Neuronal stem cell (in vitro differentiated cells): ENCODE results near the gene GADD45G.

Source experiments
- DNase-seq: peaks from one replicate; pipeline ENCODE4 v3.0.0-alpha.2; 2013; ENCODE audit warnings: low spot score
- H2AFZ ChIP-seq: one replicate; pipeline ENCODE4 v1.6.1; 2013; ENCODE audit warnings: mild to moderate bottlenecking, low read length, inconsistent platforms
- H2AK5ac ChIP-seq: 2 replicates; pipeline ENCODE4 v1.6.1; 2013; ENCODE audit warnings: low read depth, mild to moderate bottlenecking, inconsistent platforms, low read length, moderate library complexity, mixed read lengths
- H2BK120ac ChIP-seq: 2 replicates; pipeline ENCODE4 v1.6.1; 2013; ENCODE audit warnings: low read depth, mild to moderate bottlenecking, inconsistent platforms, low read length, moderate library complexity, mixed read lengths
- H2BK12ac ChIP-seq: one replicate; pipeline ENCODE4 v1.6.1; 2013; ENCODE audit warnings: low read length, inconsistent platforms
- H2BK15ac ChIP-seq: 2 replicates; pipeline ENCODE4 v1.6.1; 2013; ENCODE audit warnings: mild to moderate bottlenecking, low read length, inconsistent platforms, mixed read lengths
- H2BK5ac ChIP-seq: one replicate; pipeline ENCODE4 v1.6.1; 2013; ENCODE audit warnings: inconsistent platforms, mild to moderate bottlenecking, low read length, moderate library complexity
- H3K14ac ChIP-seq: one replicate; pipeline ENCODE4 v1.6.1; 2013; ENCODE audit warnings: low read length, inconsistent platforms
- H3K18ac ChIP-seq: 2 replicates; pipeline ENCODE4 v1.6.1; 2013; ENCODE audit warnings: low read length, inconsistent platforms
- H3K23ac ChIP-seq: 2 replicates; pipeline ENCODE4 v1.6.1; 2013; ENCODE audit warnings: low read depth, mild to moderate bottlenecking, mixed read lengths, low read length, inconsistent platforms; ENCODE audit not compliant: poor library complexity
- H3K27ac ChIP-seq: replicated peaks from 3 replicates; pipeline ENCODE4 v1.5.1; 2013; ENCODE audit warnings: low read length, inconsistent platforms
- H3K27me3 ChIP-seq, 3 experiments: 2 replicates each; pipeline ENCODE4 v1.6.1; 2013; ENCODE audit warnings: low read length in 3 of 3, mild to moderate bottlenecking in 2 of 3, inconsistent platforms in 1 of 3, low read depth in 1 of 3, mixed read lengths in 1 of 3, moderate library complexity in 1 of 3; ENCODE audit not compliant: control insufficient read depth in 3 of 3, insufficient read depth in 3 of 3
- H3K36me3 ChIP-seq, 2 donors: replicated peaks in 1 of 2; 2 replicates each; pipeline ENCODE4 v1.6.1; 2013; ENCODE audit warnings: low read length in 2 of 2; ENCODE audit not compliant: control insufficient read depth in 2 of 2, insufficient read depth in 2 of 2
- H3K4ac ChIP-seq: 2 replicates; pipeline ENCODE4 v1.6.1; 2013; ENCODE audit warnings: inconsistent platforms, mild to moderate bottlenecking, low read length, moderate library complexity
- H3K4me1 ChIP-seq, 2 donors: 1 replicate in 1 of 2; 2 replicates in 1 of 2; pipeline ENCODE4 v1.6.1; 2013; ENCODE audit warnings: low read length in 2 of 2, low read depth in 1 of 2; ENCODE audit not compliant: control insufficient read depth in 2 of 2, insufficient read depth in 1 of 2
- H3K4me2 ChIP-seq: one replicate; pipeline ENCODE4 v1.6.1; 2013; ENCODE audit warnings: mild to moderate bottlenecking, low read length, inconsistent platforms; ENCODE audit not compliant: insufficient read depth, poor library complexity, severe bottlenecking
- H3K4me3 ChIP-seq, 2 donors: 2 replicates each; pipeline ENCODE4 v1.5.1; 2013; ENCODE audit warnings: low read length in 2 of 2, mild to moderate bottlenecking in 2 of 2, inconsistent platforms in 1 of 2, moderate library complexity in 1 of 2
- H3K79me1 ChIP-seq: one replicate; pipeline ENCODE4 v1.6.1; 2013; ENCODE audit warnings: low read depth, mild to moderate bottlenecking, inconsistent platforms, low read length, moderate library complexity
- H3K9ac ChIP-seq: one replicate; pipeline ENCODE4 v1.6.1; 2013; ENCODE audit warnings: mild to moderate bottlenecking, low read depth, low read length, inconsistent platforms; ENCODE audit not compliant: poor library complexity
- H3K9me3 ChIP-seq, 2 donors: replicated peaks in 1 of 2; 2 replicates each; pipeline versions ENCODE3 to v1.6.1; 2013; ENCODE audit warnings: low read length in 2 of 2, mild to moderate bottlenecking in 2 of 2, inconsistent platforms in 1 of 2, low read depth in 1 of 2, mixed read lengths in 1 of 2, moderate library complexity in 1 of 2; ENCODE audit not compliant: control insufficient read depth in 2 of 2, insufficient read depth in 1 of 2
- H4K8ac ChIP-seq: one replicate; pipeline ENCODE4 v1.6.1; 2013; ENCODE audit warnings: low read depth, mild to moderate bottlenecking, inconsistent platforms, low read length, moderate library complexity
- H4K91ac ChIP-seq: one replicate; pipeline ENCODE4 v1.6.1; 2013; ENCODE audit warnings: low read length, low read depth, mild to moderate bottlenecking, inconsistent platforms; ENCODE audit not compliant: poor library complexity
- WGBS, 2 donors: extraction: QIAGEN DNeasy Blood & Tissue Kit; methylation state at CpG; one replicate each; pipeline ENCODE4 v1.1.7; 2013; ENCODE audit warnings: missing lambda C conversion rate in 2 of 2, mixed read lengths in 1 of 2; ENCODE audit not compliant: insufficient read length in 2 of 2, insufficient replicate concordance in 1 of 2; ENCODE audit errors: extremely low coverage in 2 of 2; 5-methylcytosine and 5-hydroxymethylcytosine counted together

GADD45G gene

GRCh38 chr9:89641980-89642379, 37.2 kb downstream of the GADD45G start:
- Histone ChIP-seq H3K79me1 (no peaks in the 10 kb centered on the region), H2BK15ac (no peak overlapping the region), H3K14ac (no peak overlapping the region), H4K91ac (no peak overlapping the region), H3K18ac (no peak overlapping the region), H3K4ac (no peak overlapping the region), H2AK5ac (no peak overlapping the region), H2BK12ac (no peak overlapping the region), H3K27ac (no peak overlapping the region), H3K9me3 (no peaks in the 10 kb centered on the region), H4K8ac (no peak overlapping the region), H3K4me3 (no peak overlapping the region), H3K36me3 (no peaks in the 10 kb centered on the region), H2BK120ac (no peak overlapping the region), H3K9ac (no peak overlapping the region), H2AFZ (no peak overlapping the region), H2BK5ac (no peak overlapping the region), H3K27me3 (peaks cover 0 to 44% (median 0%) of the 10 kb centered on the region in 3 experiments), H3K23ac (no peak overlapping the region), H3K4me2 (no peak overlapping the region), H3K4me1 (peaks cover 0 to 10% of the 10 kb centered on the region in 2 donors)
- no CpG with 5 or more reads among the region's 4 CpGs for WGBS, 2 donors
- no peak for DNase-seq

GRCh38 chr9:89642789-89643188, 38.0 kb downstream of the GADD45G start:
- Histone ChIP-seq H3K14ac (no peak overlapping the region), H3K4me2 (no peak overlapping the region), H2BK5ac (no peak overlapping the region), H2AK5ac (no peak overlapping the region), H2AFZ (no peak overlapping the region), H3K18ac (no peak overlapping the region), H3K9ac (no peak overlapping the region), H3K9me3 (no peaks in the 10 kb centered on the region), H3K4me3 (no peak overlapping the region), H2BK120ac (no peak overlapping the region), H4K8ac (no peak overlapping the region), H3K27me3 (peaks cover 0 to 52% (median 0%) of the 10 kb centered on the region in 3 experiments), H2BK15ac (no peak overlapping the region), H3K27ac (no peak overlapping the region), H2BK12ac (no peak overlapping the region), H3K4ac (no peak overlapping the region), H3K79me1 (no peaks in the 10 kb centered on the region), H3K36me3 (no peaks in the 10 kb centered on the region), H3K23ac (no peak overlapping the region), H4K91ac (no peak overlapping the region), H3K4me1 (peaks cover 0 to 10% of the 10 kb centered on the region in 2 donors)
- DNase-seq = no peak
- WGBS, 2 donors = no CpG with 5 or more reads among the region's 6 CpGs

- no peaks in the 10 kb centered on the region for H3K36me3 ChIP-seq
- no peak overlapping the region for H3K4me3 ChIP-seq
- no peak overlapping the region for H3K27ac ChIP-seq
- peaks cover 0 to 40% (median 0%) of the 10 kb centered on the region in 3 experiments for H3K27me3 ChIP-seq
- H2AFZ ChIP-seq = no peak overlapping the region
- no peak overlapping the region for H2BK12ac ChIP-seq
- H3K4me2 ChIP-seq = no peak overlapping the region
- no peak overlapping the region for H3K23ac ChIP-seq
- no peaks in the 10 kb centered on the region for H3K9me3 ChIP-seq
- no peak overlapping the region for H2BK120ac ChIP-seq
- no peak overlapping the region for H2AK5ac ChIP-seq
- no peak overlapping the region for H3K9ac ChIP-seq
- H4K91ac ChIP-seq = no peak overlapping the region
- peak overlapping the region; percentile 32 for H3K18ac ChIP-seq
- no peak overlapping the region for H4K8ac ChIP-seq
- H3K14ac ChIP-seq = no peak overlapping the region
- no peak overlapping the region for H2BK15ac ChIP-seq
- no peak for DNase-seq
- no peaks in the 10 kb centered on the region for H3K4me1 ChIP-seq
- WGBS, 2 donors = no CpG with 5 or more reads among the region's 8 CpGs
- H2BK5ac ChIP-seq = no peak overlapping the region
- no peaks in the 10 kb centered on the region for H3K79me1 ChIP-seq
- no peak overlapping the region for H3K4ac ChIP-seq
Measured at GRCh38 chr9:89646189-89646939, 41.6 kb downstream of the GADD45G start.

- DNase-seq = no peak
- H2BK15ac ChIP-seq = no peak overlapping the region
- WGBS, 2 donors = no CpG with 5 or more reads among the region's 15 CpGs
Measured at GRCh38 chr9:89647366-89648128, 42.7 kb downstream of the GADD45G start.

More at GRCh38 chr9:89647366-89648128, 42.7 kb downstream of the GADD45G start:
- peaks cover 0 to 42% (median 0%) of the 10 kb centered on the region in 3 experiments for H3K27me3 ChIP-seq
- H3K4me2 ChIP-seq = no peak overlapping the region
- H3K27ac ChIP-seq = no peak overlapping the region
- H3K18ac ChIP-seq = no peak overlapping the region
- no peaks in the 10 kb centered on the region for H3K36me3 ChIP-seq
- no peak overlapping the region for H3K4me3 ChIP-seq
- no peak overlapping the region for H3K4ac ChIP-seq
- H3K9ac ChIP-seq = no peak overlapping the region
- no peak overlapping the region for H4K8ac ChIP-seq
- H2BK120ac ChIP-seq = no peak overlapping the region
- H3K9me3 ChIP-seq = no peaks in the 10 kb centered on the region
- no peak overlapping the region for H3K14ac ChIP-seq
- no peaks in the 10 kb centered on the region for H3K79me1 ChIP-seq
- H3K4me1 ChIP-seq = no peaks in the 10 kb centered on the region
- H2BK12ac ChIP-seq = no peak overlapping the region
- H2AFZ ChIP-seq = no peak overlapping the region
- no peak overlapping the region for H4K91ac ChIP-seq
- H2AK5ac ChIP-seq = no peak overlapping the region
- H3K23ac ChIP-seq = no peak overlapping the region
- H2BK5ac ChIP-seq = no peak overlapping the region
